CD1c-positive myeloid dendritic cell (primary cell): ENCODE data around the gene CASQ1.
A peak's percentile ranks its signal among the peaks of the same experiment; 100 is the strongest.

Experiments used
- DNase-seq: peaks from one replicate; pipeline ENCODE4 v3.0.0-alpha.2; 2016; ENCODE audit errors: extremely low spot score

Gene CASQ1

GRCh38 chr1:160205242-160206035, 15.1 kb downstream of the CASQ1 start, which contains the start of gene PEA15:
Gene PEA15 (plus strand): TSS chr1:160205384. CDS start chr1:160211545, 6,161 bp downstream.
- peak; percentile 58 for DNase-seq

GRCh38 chr1:160206036-160206389, 15.6 kb downstream of the CASQ1 start:
- peak; percentile 74 for DNase-seq

- DNase-seq, result peak; percentile 72
Observed at GRCh38 chr1:160206421-160207117, 16.2 kb downstream of the CASQ1 start.

- no peak for DNase-seq
Observed at GRCh38 chr1:160207118-160207650, 16.8 kb downstream of the CASQ1 start.

GRCh38 chr1:160207771-160208556, 17.6 kb downstream of the CASQ1 start:
- no peak for DNase-seq

GRCh38 chr1:160208557-160209320, 18.4 kb downstream of the CASQ1 start:
- DNase-seq, result no peak

- DNase-seq, result no peak
Observed at GRCh38 chr1:160209321-160210046, 19.1 kb downstream of the CASQ1 start.

- no peak for DNase-seq
Observed at GRCh38 chr1:160210561-160210960, 20.2 kb downstream of the CASQ1 start.

GRCh38 chr1:160211046-160211790, 20.8 kb downstream of the CASQ1 start:
- no peak for DNase-seq

- DNase-seq, result no peak
Observed at GRCh38 chr1:160214481-160215140, 24.2 kb downstream of the CASQ1 start.

- peak; percentile 4 for DNase-seq
Observed at GRCh38 chr1:160216301-160216700, 25.9 kb downstream of the CASQ1 start.

GRCh38 chr1:160217481-160218051, 27.2 kb downstream of the CASQ1 start:
- DNase-seq, result no peak

GRCh38 chr1:160219062-160219929, 28.9 kb downstream of the CASQ1 start:
- peak; percentile 47 for DNase-seq

GRCh38 chr1:160220301-160220700, 29.9 kb downstream of the CASQ1 start:
- DNase-seq, result no peak

- no peak for DNase-seq
Observed at GRCh38 chr1:160221089-160221488, 30.7 kb downstream of the CASQ1 start.

- DNase-seq, result no peak
Observed at GRCh38 chr1:160222546-160222945, 32.2 kb downstream of the CASQ1 start.

GRCh38 chr1:160224606-160225005, 34.2 kb downstream of the CASQ1 start:
- no peak for DNase-seq

GRCh38 chr1:160225345-160225744, 35.0 kb downstream of the CASQ1 start:
- no peak for DNase-seq
